ENCODE data around the gene PEPD.

DNA sequence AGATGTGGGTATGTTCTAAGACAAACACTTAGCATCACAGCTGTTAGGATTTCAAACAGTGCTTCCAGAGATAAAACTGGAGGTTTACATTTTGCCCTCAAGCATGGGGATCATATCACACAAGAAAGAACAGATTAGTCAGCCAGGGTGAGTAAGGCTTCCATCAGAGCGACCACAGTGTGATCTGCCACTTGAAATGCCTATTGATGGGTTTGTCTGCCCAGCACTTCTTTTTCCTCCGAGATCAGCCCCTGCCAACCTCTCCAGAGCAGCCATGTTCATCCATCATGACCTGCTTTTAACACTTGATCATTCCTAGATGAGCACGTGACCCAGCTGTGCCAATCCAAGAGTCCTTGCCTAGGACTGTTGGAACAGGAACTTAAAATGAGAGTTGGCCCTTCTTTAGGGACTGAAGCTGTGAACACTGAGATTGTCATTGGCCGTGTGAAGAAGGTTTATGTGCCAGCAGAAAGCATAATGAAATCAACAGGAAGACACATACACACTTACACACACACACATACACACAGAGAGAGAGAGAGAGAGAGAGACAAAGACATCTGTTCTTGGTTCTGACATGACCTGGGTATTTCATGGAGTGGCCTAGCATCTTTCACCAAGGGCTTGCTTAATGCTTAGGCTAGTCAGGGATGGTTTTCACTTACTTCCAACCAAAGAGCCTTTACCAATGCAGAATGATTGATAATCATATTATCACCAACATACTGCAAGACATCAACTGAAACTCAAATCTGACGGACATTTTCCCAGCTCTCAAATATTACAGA lies 153.3 kb downstream of the PEPD start:
- TF ChIP-seq, protein P1, sequence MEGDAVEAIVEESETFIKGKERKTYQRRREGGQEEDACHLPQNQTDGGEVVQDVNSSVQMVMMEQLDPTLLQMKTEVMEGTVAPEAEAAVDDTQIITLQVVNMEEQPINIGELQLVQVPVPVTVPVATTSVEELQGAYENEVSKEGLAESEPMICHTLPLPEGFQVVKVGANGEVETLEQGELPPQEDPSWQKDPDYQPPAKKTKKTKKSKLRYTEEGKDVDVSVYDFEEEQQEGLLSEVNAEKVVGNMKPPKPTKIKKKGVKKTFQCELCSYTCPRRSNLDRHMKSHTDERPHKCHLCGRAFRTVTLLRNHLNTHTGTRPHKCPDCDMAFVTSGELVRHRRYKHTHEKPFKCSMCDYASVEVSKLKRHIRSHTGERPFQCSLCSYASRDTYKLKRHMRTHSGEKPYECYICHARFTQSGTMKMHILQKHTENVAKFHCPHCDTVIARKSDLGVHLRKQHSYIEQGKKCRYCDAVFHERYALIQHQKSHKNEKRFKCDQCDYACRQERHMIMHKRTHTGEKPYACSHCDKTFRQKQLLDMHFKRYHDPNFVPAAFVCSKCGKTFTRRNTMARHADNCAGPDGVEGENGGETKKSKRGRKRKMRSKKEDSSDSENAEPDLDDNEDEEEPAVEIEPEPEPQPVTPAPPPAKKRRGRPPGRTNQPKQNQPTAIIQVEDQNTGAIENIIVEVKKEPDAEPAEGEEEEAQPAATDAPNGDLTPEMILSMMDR (conservative IDR thresholded peaks at IDR 0.05; ENCODE audit: low read depth, low read length) = no peak
- TF ChIP-seq CEBPB (IDR thresholded peaks at IDR 0.05; ENCODE audit: low read depth, low read length) = no peak
- TF ChIP-seq NFE2L2 (IDR thresholded peaks at IDR 0.05; ENCODE audit: low read depth, low read length) = no peak
- TF ChIP-seq RCOR1 (IDR thresholded peaks at IDR 0.05; ENCODE audit: insufficient replicate concordance, low read length) = no peak
- no peak for TF ChIP-seq POLR2A (IDR thresholded peaks at IDR 0.05; ENCODE audit: low read depth, low read length)
